Glomerular endothelial cell (primary cell): ENCODE results near the gene NDUFS6. TPM values are rescaled to one million over a fixed set of nuclear protein-coding genes. Genes with fewer than 3 reads are reported as not detected.

Experiments used
- DNase-seq: peaks from one replicate; pipeline ENCODE4 v3.0.0-alpha.2; 2011; ENCODE audit warnings: low read depth, low spot score; ENCODE audit errors: extremely low read depth
- total RNA-seq: library from RNA; depleted of rRNA; stranded (reverse); fragments of >200 nt; gene quantifications from 2 replicates; pipeline ENCODE4 v1.2.3, GENCODE V29; 2015

The NDUFS6 gene
- total RNA-seq, 1 donor from 2014 or later: 71.9 TPM

DNA sequence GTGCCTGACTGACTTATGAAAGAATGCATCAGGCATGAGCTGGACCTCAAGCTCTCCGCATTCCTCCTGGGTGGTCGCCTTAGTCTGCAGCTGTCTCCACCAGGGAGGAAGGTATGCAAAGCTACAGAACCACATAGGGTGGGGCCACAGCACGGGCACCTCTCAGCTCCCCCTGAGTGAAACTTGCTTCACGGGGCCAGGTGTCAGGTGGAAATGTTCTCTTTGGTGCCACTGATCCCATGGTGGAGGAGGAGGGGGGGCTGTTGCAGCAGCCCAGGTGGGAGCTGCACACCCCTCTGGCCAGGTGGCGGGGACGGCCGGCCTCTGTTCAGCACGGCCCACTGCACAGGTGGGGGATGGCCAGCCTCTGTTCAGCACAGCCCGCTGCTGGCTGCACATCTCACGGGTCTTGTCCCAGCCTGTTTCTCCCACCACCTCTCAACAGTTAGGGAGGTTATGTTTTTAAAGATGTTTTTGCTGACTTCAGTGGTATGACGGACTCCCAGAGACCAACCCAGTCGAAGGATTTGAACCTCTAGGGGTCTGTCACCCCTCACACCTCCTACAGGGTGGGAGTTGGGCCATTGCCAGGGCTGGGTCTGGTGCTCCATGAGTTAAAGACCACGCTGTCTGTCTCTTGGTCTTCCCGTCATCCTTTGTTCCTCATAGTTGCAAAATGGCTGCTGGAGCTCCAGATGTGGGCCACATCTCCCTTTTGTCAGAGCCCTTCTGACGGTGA is 35.9 kb upstream of the NDUFS6 start:
- DNase-seq: no peak

DNA sequence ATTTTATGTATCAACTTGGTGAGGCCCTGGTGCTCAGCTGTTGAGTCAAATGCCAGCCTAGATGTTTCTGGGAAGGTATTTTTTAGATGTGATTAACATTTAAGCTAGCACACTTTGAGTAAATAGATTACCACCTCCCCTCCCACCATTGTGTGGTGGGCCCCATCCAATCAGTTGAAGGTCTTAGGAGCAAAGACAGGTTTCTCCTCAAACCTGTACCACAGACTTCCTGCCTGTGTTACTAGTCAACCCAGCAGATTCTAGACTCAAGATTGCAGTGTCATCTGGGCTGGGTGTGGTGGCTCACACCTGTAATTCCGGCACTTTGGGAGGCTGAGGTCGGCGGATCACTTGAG is 35.3 kb upstream of the NDUFS6 start:
- no peak for DNase-seq

DNA sequence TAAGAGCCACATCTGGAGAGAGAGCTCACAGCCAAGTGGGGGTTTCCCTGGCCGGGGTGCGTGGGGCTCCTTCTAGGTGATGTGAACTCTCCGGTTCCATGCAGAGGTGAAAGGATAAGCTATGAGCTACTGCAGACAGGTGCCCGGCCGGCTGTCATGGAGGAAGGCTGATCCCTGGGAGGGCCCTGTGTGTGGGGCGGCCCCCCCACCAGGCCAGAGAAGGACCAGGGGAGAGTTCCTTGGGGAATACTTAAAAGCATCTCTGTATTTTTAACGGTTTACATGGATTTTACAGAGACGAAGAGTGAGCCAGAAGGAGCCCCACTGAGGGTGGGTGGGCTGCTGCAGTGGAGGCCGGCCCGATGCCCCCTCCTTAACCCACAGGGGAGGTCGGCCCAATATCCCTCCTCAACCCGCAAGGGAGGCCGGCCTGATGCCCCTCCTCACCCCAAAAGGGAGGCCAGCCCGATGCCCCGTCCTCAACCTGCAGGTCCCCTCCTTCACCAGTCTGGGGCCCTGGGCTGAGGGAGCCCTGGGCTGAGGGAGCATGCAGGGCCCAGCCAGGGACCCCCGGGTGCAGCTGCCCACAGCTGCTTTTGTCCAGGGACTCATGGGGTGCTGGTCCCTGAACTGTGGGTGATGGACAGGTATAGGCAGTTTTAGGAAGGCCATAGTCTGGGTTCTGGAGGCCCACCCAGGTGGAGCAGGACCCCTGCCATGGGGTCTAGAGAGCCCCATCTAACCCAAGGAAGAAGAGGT is 33.5 kb upstream of the NDUFS6 start:
- no peak for DNase-seq

DNA sequence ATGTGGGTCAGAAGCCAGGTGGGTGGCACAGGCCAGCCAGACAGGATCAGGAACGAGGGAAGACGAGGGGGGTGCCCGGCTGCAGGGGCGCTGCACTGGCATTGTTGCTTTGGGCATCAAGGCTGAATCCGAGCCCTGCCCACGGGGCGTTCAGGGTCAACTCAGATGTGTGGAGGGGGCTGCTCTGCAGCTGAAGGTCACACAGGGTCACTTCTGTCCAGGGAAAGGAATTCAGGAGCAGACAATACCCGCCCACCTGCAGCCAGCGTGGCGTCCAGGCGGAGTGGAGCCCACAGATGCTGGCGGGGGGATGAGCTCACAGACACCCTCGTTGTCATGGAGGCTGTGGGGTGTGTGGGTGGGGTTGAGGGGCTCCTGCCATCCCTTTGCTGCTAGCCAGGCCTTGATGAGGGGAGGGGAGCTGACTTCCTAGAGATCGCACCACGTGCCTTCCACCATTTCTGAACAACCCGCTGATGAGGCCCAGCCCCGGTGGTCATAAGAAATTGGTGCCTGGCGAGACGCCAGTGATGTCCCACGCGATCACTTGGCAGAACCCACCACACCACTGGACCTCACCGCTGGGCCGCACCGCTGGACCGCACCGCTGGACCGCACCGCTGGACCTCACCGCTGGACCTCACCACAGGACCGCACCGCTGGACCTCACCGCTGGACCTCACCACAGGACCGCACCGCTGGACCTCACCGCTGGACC is 32.8 kb upstream of the NDUFS6 start:
- DNase-seq: no peak

DNA sequence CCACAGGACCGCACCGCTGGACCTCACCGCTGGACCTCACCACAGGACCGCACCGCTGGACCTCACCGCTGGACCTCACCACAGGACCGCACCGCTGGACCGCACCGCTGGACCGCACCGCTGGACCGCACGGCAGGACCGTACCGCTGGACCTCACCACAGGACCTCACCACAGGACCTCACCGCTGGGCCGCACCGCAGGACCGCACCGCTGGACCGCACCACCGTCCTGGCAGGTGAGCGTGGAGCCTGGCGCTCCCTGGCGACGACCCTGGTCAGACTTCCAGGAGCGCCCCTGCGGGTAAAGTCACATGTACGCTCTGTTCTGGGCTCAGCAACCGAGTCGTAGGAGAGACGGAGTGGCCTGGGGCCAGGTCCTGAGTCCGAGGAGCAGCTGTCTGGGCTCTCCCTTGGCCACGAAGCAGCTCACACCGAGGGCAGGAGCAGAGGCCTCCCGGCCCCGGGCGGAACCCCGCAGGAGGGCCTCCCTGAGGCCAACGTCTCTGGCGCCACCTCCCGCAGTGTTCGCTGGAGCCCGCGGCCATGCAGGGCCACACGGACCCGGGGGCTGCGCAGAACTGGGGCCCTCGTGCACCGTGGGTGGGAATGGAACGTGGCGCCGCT is 32.1 kb upstream of the NDUFS6 start:
- no peak for DNase-seq

DNA sequence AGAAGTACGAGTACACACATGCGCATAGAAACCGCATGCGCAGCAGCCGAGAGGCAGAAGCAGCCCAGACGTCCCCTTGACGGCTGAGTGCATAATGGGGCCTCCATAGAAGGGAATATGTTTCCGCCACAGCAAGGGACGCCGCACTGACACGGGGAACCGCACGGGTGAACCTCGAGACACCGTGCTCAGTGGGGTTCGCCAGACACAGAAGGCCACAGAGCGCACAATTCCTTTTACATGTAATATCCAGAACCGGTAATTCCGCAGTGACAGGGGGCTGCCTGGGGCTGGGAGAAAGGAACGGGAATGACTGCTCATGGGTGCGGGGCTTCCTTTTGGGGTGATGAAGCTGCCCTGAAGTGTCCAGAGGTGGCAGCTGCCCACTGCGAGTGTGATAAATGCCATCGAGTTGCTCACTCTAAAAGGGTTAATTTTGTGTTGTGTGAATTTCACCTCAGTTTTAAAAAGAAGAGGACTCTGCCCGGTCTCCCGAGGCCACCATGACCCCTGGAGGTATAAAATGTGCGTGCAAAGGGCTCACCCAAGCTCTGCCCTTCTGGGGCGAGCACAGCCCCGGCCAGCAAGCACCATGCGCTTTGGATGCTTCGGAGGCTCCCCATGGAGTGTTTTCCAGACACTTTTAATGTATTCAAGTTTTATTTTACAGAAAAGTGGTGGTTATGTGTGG is 31.3 kb upstream of the NDUFS6 start:
- DNase-seq: no peak

DNA sequence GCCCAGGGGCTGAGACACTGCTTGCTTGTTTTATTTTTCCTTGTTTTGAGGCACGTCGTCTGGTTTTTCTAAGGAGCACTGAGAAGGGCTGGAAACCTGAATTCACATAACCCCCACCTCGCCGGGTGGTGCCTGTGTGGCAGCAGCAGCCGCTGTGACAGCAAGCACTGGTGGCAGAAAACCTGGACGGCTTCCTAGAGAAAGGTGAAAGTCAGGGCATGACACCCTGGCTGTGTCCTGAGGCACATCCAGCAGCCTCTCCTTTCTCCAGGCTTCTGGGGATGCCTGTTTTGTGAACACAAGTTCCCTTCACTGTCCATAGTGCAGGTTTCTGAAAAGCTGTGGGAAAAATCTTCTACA is 30.8 kb upstream of the NDUFS6 start:
- no peak for DNase-seq

DNA sequence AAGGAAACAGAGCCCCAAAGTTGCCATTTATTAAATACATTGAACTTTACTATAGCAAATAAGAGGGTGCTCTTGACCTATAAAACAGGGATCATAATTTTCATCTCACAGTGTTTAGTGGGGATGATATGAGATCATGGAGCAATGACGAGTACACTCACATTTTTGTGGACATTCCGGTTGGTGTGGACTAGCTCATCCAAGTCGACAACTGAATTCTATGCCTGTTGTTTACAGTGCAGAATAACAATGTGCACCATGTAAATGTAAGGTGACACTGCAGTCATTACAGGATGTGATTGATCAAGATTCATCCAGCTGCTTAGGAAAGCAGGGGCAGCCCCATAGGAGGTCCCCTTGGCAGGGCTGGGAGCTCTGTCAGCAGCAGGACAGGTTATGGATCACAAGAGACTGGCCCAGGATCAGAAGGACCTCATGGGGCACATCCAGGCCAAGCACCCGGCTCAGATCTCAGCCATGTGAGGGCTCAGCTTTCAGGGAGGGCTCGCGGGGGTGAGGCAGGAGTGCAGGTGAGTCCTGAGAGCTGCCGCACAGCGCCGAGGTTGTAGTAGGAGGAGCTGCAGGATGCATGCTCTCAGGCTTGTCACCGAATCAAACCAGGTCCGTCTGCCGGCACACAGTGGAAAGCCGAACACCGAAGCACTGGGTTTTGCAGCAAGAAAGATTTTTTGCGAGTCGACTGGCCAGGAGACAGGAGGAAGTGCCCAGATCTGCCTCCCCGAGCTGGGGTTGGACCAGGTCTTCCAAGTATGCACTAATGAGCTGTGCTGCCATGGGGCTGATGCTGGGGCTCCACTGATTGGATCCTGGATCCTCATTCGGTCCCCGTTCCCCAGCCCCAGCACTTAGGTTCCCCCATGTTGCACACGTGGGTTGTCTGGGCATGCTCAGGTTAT is 29.8 kb upstream of the NDUFS6 start:
- DNase-seq: no peak

DNA sequence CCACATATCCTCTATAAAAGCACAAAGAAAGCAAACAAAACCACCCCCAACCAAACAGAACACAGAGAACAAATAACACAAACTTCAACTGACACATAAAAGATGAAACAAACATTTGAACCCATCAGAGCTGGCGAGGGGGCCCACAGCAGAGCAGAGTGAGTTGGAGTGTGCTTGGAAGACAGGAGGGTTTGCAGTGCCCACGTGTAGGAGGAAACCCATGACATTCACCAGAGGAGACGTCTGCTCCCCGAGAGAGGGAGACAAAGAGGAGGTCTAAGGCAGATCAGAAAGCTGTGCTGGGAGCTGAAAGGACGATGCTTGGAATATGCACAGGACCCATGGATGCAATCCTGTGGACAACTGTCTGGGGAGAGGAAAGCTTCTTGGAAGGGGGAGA is 28.6 kb upstream of the NDUFS6 start:
- no peak for DNase-seq

DNA sequence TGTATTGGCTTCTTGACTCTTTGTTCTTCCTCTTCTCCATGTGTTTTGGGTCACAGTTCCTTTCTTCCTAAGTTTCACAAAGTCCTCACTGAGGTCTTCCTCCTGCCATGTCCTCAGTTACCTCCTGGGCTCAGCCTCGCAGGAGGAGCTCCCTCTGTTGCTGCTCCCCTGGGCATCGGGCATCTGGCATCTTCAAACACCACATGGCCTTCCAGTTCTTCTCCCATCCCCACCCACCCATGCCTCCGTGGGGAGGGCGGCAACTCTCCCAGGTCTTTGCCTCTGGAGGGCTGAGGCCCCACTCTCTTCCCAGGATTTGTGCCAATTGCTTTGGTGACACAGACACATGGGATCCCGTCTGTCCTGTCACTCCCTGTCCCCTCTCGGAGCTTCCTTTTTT is 24.4 kb upstream of the NDUFS6 start:
- DNase-seq: no peak

DNA sequence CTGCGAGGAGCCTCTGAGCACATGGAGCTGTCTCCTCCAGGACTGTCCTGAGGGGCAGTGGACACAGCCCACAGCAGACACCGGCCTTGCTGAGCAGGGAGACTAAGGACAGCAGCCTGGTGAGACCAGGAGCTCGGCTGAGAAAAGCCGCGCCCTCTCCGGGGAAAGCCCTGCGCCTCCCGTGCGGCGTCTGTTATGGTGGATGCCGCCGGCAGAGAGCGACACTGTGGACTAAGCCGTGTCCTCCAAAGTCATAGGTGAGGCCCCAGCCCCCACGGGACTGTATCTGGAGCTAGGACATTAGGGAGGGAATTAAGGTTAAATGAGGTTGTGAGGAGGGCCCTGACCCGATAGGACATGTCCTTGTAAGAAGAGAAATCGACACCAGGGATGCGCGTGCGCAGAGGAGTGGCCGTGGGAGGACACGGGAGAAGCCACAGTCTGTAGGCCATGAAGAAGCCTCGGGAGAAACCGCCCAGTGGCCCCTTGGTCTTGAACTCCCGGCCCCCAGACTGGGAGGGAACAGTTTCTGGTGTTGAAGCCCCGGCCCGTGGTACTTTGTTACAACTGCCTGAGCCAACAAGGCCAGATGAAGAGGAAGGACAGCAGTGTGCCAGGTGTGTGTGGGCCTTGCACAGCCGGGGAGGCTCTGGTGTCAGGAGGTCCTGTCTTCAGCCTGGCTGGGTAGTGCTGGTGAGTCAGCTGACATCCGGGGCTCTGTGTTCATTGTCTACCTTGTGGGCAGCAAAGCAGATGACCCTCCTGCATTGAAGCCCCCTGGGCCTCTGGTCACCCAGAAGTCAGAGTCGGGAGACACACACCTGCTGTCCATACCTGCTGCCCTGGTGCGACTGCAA is 23.7 kb upstream of the NDUFS6 start:
- DNase-seq: no peak

DNA sequence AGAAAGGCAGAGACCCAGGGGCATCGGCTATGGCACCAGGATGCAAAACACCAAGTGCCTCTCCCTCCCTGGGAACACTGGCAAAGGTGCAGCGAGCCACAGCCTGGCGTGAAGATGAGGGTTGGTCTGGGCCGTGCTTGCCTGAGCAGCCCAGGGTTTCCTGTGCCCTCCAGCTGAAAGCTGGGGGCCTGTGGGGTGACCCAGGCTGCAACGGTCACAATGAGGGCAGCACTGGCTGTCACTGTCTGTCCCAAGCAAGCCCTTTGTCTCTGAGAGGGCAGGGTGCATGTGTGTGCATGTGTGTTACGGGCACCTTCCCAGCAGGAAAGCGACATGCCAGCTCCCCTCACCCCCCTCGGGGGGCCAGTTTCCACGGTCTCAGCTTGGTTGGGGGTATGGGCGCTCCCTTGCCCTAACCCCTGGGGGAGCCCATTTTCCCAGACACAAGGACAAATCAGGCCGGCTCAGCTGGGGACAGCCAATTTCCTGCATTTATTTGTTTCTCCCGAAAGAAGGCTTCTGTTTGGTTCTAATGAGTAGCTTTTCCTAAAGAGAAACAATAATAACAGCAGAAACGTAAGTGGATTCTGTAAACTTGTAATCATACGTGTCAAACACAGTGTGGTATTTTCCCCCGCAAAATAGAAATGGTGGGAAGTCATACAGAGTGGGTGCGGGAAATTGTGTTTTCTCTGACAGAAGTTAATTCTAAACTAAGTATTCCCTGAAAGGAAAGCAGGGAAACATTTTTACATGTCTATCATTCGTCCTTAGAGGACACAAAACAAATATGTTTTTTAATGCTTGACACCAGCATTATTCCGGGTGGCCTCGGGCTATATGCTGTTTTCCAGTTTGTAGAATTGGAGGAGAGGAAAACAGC is 22.8 kb upstream of the NDUFS6 start:
- no peak for DNase-seq

DNA sequence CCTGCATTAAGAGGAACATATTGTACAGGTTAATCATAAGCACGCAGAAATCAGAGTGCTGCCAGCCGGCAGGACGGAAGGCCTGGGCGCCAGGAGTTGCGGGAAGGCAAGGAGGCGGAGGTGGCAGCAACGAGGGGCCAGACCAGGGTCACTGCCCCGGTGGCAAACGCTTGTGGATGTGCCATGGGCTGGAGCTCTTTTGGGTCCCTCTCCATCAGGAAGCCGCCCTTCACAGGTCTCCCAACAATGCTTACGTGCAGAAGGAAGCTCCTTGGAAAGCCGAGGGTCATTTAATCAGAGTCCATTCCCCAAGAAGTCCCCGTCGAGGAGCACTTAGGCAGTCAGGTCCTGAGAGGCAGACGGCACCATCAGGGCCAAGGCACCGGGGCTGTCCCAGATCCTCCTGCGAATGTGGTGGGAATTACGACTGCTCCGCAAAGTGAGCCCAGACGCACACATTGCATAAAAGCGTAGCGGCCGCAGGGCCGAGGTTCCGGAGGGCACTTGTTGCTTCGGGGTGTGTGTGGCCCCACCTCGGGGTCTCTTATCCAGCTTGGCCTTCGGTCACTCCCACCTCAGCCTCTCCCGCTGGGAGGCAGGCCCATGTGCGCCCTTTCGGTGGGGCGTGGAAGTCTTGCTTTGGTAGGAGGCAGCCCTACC is 22.1 kb upstream of the NDUFS6 start:
- no peak for DNase-seq

DNA sequence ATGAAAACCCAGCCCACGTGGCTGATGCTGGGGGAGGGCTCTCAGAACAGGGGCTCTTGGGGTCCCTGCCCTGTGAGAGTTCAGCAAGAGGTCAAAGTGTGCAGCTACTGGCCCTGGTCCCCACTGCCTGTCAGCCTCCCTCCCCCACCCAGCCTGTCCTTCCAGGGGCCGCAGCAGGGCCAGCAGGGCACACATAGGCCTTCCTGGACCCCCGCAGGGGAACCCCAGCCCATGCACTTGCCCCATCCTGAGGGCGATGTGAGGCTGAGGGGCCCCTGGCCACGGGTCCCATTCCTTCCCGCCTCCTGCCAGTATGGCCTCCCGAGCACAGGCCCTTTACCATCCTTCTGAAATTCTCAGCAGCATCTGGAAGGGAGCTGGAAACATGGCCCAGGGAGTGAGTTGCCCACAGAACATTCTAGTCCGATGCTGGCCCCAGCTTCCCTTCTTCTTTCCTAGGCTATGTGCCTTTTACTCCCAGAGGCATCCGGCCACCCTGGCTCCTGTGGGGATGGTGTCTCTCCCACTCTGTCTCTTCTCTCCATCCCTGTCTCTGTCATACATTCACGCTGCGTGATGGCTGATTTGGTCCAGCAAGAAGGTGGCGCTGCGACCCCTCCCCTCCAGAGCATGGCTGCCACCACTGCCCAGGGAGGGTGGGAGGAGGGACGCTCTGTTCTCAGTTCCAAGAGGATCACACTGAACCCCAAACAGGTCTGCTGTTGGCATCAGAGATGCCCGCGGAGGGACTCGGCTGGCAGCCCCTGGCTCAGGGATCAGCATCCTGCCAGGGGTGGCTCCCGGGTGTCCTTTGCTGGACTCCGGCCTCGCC is 21.2 kb upstream of the NDUFS6 start:
- no peak for DNase-seq

DNA sequence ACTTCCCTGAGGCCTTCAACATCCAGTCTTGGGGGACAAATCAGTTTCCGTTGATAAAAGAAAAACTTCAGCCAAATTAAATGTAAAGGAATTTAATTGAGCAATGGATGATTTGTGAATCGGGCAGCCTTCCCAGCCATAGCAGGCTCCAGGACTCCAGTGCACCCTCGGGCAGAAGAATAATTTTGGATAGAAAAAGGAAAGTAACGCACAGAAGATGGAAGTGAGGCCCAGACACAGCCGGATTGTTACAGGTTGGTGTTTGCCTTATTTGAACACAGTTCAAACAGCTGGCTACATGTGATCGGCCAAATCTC is 20.6 kb upstream of the NDUFS6 start:
- no peak for DNase-seq

DNA sequence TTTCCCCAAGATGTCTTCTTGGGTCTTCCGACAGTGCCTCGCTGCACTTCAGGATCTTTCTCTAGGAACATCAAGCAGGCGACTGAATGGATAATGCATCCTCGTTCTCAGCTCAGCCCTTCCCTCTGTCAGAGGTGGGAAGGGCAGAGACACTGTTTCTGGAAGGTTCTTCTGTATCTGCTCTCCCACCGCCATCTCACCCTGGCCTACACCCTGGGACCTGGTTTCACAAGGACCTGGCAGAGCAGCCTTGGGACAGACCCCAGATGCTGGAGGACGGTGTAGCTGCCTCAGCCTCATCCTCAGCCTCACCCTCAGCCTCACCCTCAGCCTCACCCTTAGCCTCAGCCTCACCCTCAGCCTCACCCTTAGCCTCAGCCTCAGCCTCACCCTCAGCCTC is 20.1 kb upstream of the NDUFS6 start:
- DNase-seq: no peak
